Activated CD8-positive, alpha-beta T cell treated with anti-CD3 and anti-CD28 coated beads, Interleukin-2, amount 10 ng/mL, durations not matched to agents 7 days and 5 days (primary cell): ENCODE results near the gene GIMAP6. TPM values are rescaled to one million over a fixed set of nuclear protein-coding genes. Genes with fewer than 3 reads are reported as not detected.

ENCODE experiments used
- ATAC-seq: fragments of 150-1000 bp; cut with Tn5 transposase; one replicate; pipeline ENCODE4 v1.10.0; 2021; ENCODE audit warnings: moderate library complexity
- CTCF ChIA-PET: fragments of 350-600 bp; sonication (Branson Sonifier 250); formaldehyde crosslinking; loops from one replicate; lab custom pipeline; 2021; ENCODE audit warnings: antibody characterized with exemption; lab: Charles Lee
- POLR2A ChIA-PET: fragments of 350-600 bp; sonication (Branson Sonifier 250); formaldehyde crosslinking; loops from one replicate; lab custom pipeline; 2021; ENCODE audit warnings: antibody characterized with exemption; lab: Charles Lee
- DNase-seq: peaks from one replicate; pipeline ENCODE4 v3.0.0-alpha.2; 2020
- H3K27ac Mint-ChIP-seq: one replicate; pipeline ENCODE4 v1.8.0; 2021; ENCODE audit warnings: mild to moderate bottlenecking, mixed read lengths
- H3K27me3 Mint-ChIP-seq: one replicate; pipeline ENCODE4 v1.8.0; 2021; ENCODE audit warnings: low read depth, mixed read lengths
- H3K36me3 Mint-ChIP-seq: one replicate; pipeline ENCODE4 v1.8.0; 2021; ENCODE audit warnings: low read depth, mixed read lengths
- H3K4me1 Mint-ChIP-seq: one replicate; pipeline ENCODE4 v1.8.0; 2021; ENCODE audit warnings: low read depth, mixed read lengths
- H3K4me3 Mint-ChIP-seq: one replicate; pipeline ENCODE4 v1.8.0; 2021; ENCODE audit warnings: mild to moderate bottlenecking, mixed read lengths
- H3K9me3 Mint-ChIP-seq: one replicate; pipeline ENCODE4 v1.8.0; 2022; ENCODE audit warnings: mixed read lengths; ENCODE audit not compliant: insufficient read depth
- total RNA-seq, 2 experiments: library from RNA; stranded (reverse); gene quantifications; one replicate each; pipeline ENCODE4 v1.2.3, GENCODE V29; 2021

Gene GIMAP6
- total RNA-seq, 2 experiments from 2014 or later, result 88.9 to 93.3 TPM

DNA sequence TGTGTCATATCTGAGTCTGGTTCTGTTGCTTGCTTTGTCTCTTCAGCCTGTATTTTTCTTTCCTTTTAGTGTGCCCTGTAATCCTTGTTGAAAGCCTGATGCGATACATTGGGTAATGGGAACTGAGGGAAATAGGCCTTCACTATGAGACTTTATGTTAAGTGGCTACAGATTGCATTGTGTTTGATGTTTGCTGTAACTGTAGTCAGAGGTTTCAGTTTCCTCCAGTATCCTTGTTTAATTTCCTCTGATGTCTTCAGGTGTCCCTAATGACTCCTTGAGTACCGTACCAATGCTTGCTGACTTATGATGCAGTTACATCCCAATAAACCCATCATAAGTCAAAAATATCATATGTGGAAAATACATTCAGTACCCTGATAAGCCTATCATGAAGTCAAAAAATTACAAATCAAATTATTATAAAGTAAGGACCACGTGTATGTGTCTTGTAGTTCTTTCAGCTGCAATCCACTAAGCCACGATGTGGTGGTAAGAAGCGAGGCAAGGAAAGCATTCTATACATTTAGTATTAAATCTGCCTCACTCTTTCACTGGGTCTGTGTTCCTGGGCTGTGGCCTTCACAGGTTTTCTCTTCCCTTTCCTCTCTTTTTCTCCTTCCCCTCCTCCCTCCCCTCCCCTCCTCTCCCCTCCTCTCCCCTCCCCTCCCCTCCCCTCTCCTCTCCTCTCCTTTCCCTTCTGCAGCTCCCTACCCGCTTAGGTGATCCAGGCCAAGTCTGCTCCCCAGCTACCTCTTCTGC lies 13.3 kb upstream of the GIMAP6 start:
- ATAC-seq, result no peak
- no peak for DNase-seq
- Mint-ChIP-seq H3K27me3 (no peaks in the 10 kb centered on the region), H3K36me3 (peaks cover 62% of the 10 kb centered on the region), H3K9me3 (peaks cover 20% of the 10 kb centered on the region), H3K27ac (peak overlapping the region; percentile 25), H3K4me3 (no peak overlapping the region), H3K4me1 (peaks cover 38% of the 10 kb centered on the region)
- CTCF ChIA-PET, result interaction anchor here (1.1 to 1.6 kb wide), 2 partner anchors 8 to 13 kb away, joined by 3 to 4 read pairs; partner anchors contain the start of gene GIMAP6
- POLR2A ChIA-PET, result no interaction called here

DNA sequence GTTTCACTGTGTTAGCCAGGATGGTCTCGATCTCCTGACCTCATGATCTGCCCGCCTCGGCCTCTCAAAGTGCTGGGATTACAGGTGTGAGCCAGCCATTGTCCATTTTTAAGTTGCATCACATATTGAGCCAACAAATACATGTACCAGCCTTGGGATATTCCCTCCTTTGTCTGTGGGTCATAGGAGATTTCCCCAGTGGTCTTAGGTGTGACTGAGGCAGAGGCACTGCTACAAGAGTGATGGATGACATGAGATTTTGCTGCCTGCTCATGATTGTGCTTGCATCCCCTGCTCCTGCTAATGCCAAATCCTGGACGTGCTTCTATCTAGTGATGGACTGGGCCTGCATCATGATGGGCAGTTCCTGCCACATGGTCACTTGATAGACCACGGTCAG lies 10.7 kb upstream of the GIMAP6 start:
- H3K27ac Mint-ChIP-seq, result no peak overlapping the region
- POLR2A ChIA-PET, result no interaction called here
- peaks cover 35% of the 10 kb centered on the region for H3K9me3 Mint-ChIP-seq
- peaks cover 57% of the 10 kb centered on the region for H3K36me3 Mint-ChIP-seq
- ATAC-seq (no peak), DNase-seq (no peak)
- H3K27me3 Mint-ChIP-seq, result no peaks in the 10 kb centered on the region
- CTCF ChIA-PET, result no interaction called here
- no peak overlapping the region for H3K4me3 Mint-ChIP-seq
- peaks cover 22% of the 10 kb centered on the region for H3K4me1 Mint-ChIP-seq

DNA sequence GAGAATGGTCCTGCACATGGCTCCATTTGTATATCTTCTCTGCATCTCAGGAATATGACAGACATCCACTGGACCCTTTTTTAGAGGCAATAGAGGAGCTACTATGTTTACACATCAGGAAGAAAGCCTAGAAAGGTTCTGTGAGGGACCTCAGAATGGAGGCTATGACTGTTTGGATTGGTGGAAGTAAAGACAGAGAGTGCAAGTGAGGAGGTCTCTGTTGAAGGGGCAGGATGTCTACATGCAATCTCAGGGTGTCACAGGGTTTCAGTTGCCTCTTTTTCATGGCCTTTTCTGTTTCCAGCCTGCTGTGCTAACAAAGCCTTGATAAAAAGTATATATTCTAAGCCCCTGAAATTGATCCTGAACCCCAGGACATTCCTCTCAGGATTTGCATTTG lies 9.7 kb upstream of the GIMAP6 start:
- Mint-ChIP-seq H3K27me3 (no peaks in the 10 kb centered on the region), H3K4me1 (peaks cover 21% of the 10 kb centered on the region), H3K4me3 (no peak overlapping the region), H3K27ac (no peak overlapping the region), H3K9me3 (peaks cover 46% of the 10 kb centered on the region), H3K36me3 (peaks cover 63% of the 10 kb centered on the region)
- POLR2A ChIA-PET, result no interaction called here
- ATAC-seq (no peak), DNase-seq (no peak)
- CTCF ChIA-PET, result interaction anchor here (0.5 to 0.8 kb wide), 2 partner anchors 27 to 126 kb away, joined by 3 read pairs; no protein-coding TSS in a partner anchor

DNA sequence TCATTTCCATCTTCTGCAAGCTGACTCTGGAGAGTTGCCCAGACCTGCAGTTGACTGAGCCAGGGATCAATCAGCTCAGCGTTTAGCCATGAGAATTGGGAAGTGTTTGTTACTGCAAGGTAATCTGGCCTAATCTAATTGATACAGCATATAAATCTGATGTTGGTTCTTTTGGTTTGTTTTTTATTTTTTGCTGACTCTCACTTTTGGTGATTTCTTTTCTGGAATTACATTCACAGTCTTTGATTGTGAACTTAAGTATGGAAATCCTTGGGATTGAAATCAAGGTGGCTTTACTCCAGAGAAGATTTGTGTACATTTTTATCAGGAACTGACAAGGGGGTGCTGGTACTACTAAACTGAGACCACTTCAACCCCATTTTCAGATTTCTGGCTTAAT lies 1.7 kb upstream of the GIMAP6 start:
- ChIA-PET CTCF (interaction anchor here (1.2 kb wide), 1 partner anchor 90 kb away, joined by 3 read pairs; no protein-coding TSS in a partner anchor), POLR2A (interaction anchor here (1.2 kb wide), 1 partner anchor 113 kb away, joined by 3 read pairs; no protein-coding TSS in a partner anchor)
- peak overlapping the region; percentile 58 for H3K27ac Mint-ChIP-seq
- peaks cover 80% of the 10 kb centered on the region for H3K36me3 Mint-ChIP-seq
- H3K4me1 Mint-ChIP-seq, result peaks cover 43% of the 10 kb centered on the region
- ATAC-seq (no peak), DNase-seq (no peak)
- H3K9me3 Mint-ChIP-seq, result peaks cover 36% of the 10 kb centered on the region
- peak overlapping the region; percentile 17 for H3K4me3 Mint-ChIP-seq
- H3K27me3 Mint-ChIP-seq, result no peaks in the 10 kb centered on the region

DNA sequence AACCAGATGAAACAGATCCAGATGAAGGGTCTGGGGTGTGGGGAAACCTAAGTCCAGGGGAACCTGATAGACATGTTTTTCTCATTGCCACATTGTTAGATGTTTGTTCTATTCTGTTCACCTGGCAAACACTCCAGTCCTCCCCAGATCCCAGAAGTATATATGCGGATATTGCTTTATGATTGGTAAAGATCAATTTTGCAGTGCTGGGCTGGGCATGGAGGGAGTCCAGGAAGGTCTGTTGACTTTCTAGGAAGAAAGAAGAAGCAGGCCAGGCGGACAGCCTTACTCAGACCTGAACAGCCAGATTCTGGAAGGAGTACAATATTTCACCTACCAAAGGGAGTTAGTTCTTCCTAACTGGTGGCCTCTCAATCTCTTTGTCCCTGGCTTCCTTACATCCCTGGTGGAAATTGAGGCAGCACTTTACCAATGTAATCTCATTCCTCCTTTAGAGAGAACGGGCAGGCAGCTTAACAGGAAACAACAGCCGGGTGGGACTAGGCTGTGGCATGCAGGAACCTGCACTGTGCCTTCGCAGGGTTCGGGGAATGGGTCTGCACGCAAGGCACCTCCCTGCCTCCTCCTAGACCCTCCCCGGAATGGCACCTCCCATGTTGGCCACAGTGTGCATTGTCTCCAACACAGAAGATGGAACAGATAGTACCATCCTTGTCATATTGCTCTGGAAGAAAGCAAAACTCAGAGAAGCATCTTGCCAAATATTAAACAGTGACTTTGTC lies 930 bp downstream of the GIMAP6 start:
- H3K4me1 Mint-ChIP-seq, result peaks cover 68% of the 10 kb centered on the region
- peak overlapping the region; percentile 90 for H3K27ac Mint-ChIP-seq
- H3K9me3 Mint-ChIP-seq, result peaks cover 9% of the 10 kb centered on the region
- ChIA-PET POLR2A (interaction anchor here (0.7 to 3.4 kb wide), 22 partner anchors 9 to 182 kb away, joined by 3 to 20 read pairs (median 6); partner anchors contain the start of genes GIMAP1, GIMAP2, GIMAP4 and GIMAP5), CTCF (interaction anchor here (0.6 to 2.0 kb wide), 15 partner anchors 10 to 182 kb away, joined by 3 to 14 read pairs (median 4); partner anchors contain the start of genes GIMAP1, GIMAP2 and GIMAP8)
- ATAC-seq (peak; percentile 86), DNase-seq (peak; percentile 73)
- H3K27me3 Mint-ChIP-seq, result no peaks in the 10 kb centered on the region
- H3K4me3 Mint-ChIP-seq, result peak overlapping the region; percentile 89
- H3K36me3 Mint-ChIP-seq, result peaks cover 80% of the 10 kb centered on the region

DNA sequence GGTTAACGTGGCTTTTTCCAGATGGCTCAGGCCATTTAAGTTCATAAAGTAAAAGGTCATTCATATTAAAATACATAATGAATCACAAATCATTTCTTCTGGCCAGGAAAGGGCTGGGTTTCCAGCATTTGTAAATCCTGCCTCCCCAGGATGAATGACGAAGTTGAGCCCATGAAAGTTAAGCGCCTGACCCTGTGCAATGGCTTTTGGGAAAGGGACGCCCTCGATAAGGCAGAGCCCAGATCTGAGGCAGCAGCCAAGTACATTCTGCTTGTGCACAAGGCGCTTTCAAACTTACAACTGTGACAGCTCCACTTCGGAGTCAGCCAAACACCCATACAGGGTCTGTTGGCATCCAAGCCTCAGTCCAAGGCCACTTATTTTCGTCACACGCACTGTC lies 2.8 kb downstream of the GIMAP6 start:
- ChIA-PET POLR2A (interaction anchor here (0.6 to 1.3 kb wide), 5 partner anchors 89 to 178 kb away, joined by 3 to 7 read pairs (median 3); partner anchors contain the start of gene GIMAP8), CTCF (interaction anchor here (1.4 to 1.5 kb wide), 2 partner anchors 59 to 180 kb away, joined by 3 to 5 read pairs; no protein-coding TSS in a partner anchor)
- Mint-ChIP-seq H3K4me3 (peak overlapping the region; percentile 26), H3K9me3 (no peaks in the 10 kb centered on the region), H3K36me3 (peaks cover 82% of the 10 kb centered on the region), H3K27ac (no peak overlapping the region), H3K4me1 (peaks cover 77% of the 10 kb centered on the region), H3K27me3 (no peaks in the 10 kb centered on the region)
- ATAC-seq (no peak), DNase-seq (no peak)

DNA sequence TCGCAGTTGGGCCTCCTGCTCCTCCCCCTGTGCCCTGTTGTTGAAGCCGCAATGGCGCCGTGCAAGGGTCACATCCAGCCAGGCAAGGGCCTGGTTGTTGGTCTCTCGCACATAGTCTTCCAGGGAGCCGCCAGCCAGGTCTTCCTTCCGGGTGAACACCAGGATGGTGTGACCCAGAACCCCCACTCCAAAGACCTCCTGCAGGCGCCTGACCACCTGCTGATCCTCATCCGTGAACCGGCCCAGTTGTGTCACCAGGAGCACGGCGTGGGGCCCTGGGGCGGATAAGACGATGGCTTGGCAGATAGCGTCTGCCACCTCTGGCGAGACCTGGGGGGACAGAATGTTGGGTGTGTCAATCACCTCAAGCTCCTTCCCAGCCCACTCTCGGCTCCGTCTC lies 4.2 kb downstream of the GIMAP6 start:
- no peak overlapping the region for H3K4me3 Mint-ChIP-seq
- no peaks in the 10 kb centered on the region for H3K9me3 Mint-ChIP-seq
- no peaks in the 10 kb centered on the region for H3K27me3 Mint-ChIP-seq
- no peak for DNase-seq
- H3K4me1 Mint-ChIP-seq, result peaks cover 81% of the 10 kb centered on the region
- ChIA-PET POLR2A (interaction anchor here (1.3 kb wide), 1 partner anchor 13 kb away, joined by 4 read pairs; no protein-coding TSS in a partner anchor), CTCF (no interaction called here)
- H3K36me3 Mint-ChIP-seq, result peaks cover 88% of the 10 kb centered on the region
- ATAC-seq, result no peak
- H3K27ac Mint-ChIP-seq, result no peak overlapping the region

DNA sequence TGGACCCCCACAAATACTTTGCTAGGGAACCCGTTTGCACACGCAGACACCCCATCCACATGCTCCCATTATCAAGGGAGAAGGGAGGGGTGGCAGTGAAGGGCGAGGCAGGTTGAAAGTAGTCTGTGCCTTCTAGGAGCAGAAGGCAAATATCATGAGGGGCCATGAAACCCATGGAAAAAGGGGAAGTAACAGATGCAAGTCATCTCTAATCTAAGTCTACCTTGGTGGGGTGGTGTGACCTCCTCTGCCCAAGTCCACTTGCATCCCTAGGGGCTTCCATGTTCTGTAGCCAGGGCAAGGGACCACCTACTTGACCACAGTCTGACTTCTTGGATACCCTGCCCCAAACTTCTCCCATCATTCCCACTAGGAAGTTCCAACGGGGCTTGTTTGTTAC lies 5.5 kb downstream of the GIMAP6 start:
- no peak for DNase-seq
- H3K27me3 Mint-ChIP-seq, result no peaks in the 10 kb centered on the region
- ATAC-seq, result no peak
- peaks cover 86% of the 10 kb centered on the region for H3K4me1 Mint-ChIP-seq
- peaks cover 84% of the 10 kb centered on the region for H3K36me3 Mint-ChIP-seq
- no peaks in the 10 kb centered on the region for H3K9me3 Mint-ChIP-seq
- ChIA-PET CTCF (interaction anchor here (2.1 kb wide), 1 partner anchor 89 kb away, joined by 6 read pairs; the partner anchor contains the start of gene GIMAP1), POLR2A (no interaction called here)
- H3K27ac Mint-ChIP-seq, result peak overlapping the region; percentile 37
- H3K4me3 Mint-ChIP-seq, result peak overlapping the region; percentile 7

DNA sequence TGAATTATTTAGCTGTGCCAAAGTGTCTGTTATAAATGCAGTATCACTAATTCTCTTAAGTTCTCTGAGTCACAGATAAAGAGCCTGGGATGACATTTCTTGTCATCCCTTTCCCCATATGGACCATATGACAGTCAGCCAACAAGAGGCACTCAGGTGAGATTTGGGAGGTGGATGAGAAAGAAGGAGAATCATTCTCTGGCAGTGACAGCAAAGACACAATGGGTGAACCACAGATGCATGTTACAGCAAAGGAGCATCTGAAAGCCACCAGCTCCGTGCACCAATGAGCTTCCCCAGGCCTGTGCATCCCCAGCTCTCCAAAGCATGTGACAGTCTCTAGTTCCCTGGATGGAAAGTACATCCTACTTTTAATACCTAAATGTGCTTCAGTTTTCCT lies 10.8 kb downstream of the GIMAP6 start:
- ATAC-seq (no peak), DNase-seq (no peak)
- Mint-ChIP-seq H3K9me3 (peaks cover 14% of the 10 kb centered on the region), H3K4me1 (peaks cover 62% of the 10 kb centered on the region), H3K27me3 (no peaks in the 10 kb centered on the region), H3K36me3 (peaks cover 46% of the 10 kb centered on the region), H3K27ac (peak overlapping the region; percentile 12), H3K4me3 (no peak overlapping the region)
- CTCF ChIA-PET, result interaction anchor here (0.7 to 2.7 kb wide), 11 partner anchors 10 to 173 kb away, joined by 3 to 16 read pairs (median 3); partner anchors contain the start of gene GIMAP6
- POLR2A ChIA-PET, result interaction anchor here (1.1 to 3.3 kb wide), 3 partner anchors 9 to 170 kb away, joined by 3 to 15 read pairs (median 6); partner anchors contain the start of gene GIMAP6

DNA sequence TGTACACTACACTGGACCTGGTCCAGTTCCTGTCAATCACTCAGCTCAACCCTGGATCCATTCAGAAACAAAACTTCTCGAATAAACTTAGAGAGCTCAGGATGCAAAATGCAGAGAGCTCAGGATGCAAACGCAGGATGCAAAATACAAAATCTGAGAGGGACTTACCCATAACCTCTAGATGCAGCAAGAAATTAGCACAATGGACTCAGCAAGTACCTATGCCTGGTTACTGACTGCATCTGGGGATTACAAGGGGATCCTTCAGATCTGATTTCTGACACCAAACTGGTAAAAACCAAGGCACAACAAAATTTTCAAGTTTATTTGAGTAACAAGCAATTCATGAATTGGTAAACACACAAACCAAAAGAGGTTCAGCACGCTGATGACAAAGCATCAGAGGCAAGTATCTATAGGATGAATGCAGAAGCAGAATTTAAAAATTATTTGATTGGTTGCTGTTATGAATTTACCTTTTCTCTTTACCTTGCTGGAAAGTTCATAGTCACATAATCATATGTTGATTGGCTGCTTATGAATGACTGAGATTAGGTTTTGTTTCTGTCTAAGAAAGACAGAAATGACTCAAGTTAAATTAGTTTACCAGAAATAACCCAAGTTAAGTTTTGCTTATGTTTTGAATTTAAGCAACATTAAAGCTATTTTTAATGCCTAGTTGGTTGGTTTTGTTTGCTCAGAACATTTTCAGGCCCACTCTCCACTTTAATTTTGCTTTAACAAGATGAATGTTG lies 11.4 kb downstream of the GIMAP6 start:
- POLR2A ChIA-PET, result interaction anchor here (1.6 to 3.3 kb wide), 2 partner anchors 11 to 169 kb away, joined by 3 to 15 read pairs; partner anchors contain the start of gene GIMAP6
- ATAC-seq, result no peak
- CTCF ChIA-PET, result interaction anchor here (0.7 to 2.7 kb wide), 9 partner anchors 11 to 172 kb away, joined by 3 to 16 read pairs (median 3); partner anchors contain the start of gene GIMAP6
- H3K27ac Mint-ChIP-seq, result peak overlapping the region; percentile 37
- no peak overlapping the region for H3K4me3 Mint-ChIP-seq
- DNase-seq, result no peak
- H3K27me3 Mint-ChIP-seq, result no peaks in the 10 kb centered on the region
- H3K4me1 Mint-ChIP-seq, result peaks cover 56% of the 10 kb centered on the region
- H3K9me3 Mint-ChIP-seq, result peaks cover 14% of the 10 kb centered on the region
- H3K36me3 Mint-ChIP-seq, result peaks cover 40% of the 10 kb centered on the region
